ENCODE measurements around the gene FAM229B. TPM values are rescaled to one million over a fixed set of nuclear protein-coding genes. Genes with fewer than 3 reads are reported as not detected.
"Not testable (repeated sequence)": the region's sequence is repeated elsewhere in the genome, so short reads cannot be mapped to it uniquely, and the experiment has no call there.

Gene FAM229B
- total and polyA plus RNA-seq, 12 donors = 6.5 to 55.1 (median 27.2) TPM

DNA sequence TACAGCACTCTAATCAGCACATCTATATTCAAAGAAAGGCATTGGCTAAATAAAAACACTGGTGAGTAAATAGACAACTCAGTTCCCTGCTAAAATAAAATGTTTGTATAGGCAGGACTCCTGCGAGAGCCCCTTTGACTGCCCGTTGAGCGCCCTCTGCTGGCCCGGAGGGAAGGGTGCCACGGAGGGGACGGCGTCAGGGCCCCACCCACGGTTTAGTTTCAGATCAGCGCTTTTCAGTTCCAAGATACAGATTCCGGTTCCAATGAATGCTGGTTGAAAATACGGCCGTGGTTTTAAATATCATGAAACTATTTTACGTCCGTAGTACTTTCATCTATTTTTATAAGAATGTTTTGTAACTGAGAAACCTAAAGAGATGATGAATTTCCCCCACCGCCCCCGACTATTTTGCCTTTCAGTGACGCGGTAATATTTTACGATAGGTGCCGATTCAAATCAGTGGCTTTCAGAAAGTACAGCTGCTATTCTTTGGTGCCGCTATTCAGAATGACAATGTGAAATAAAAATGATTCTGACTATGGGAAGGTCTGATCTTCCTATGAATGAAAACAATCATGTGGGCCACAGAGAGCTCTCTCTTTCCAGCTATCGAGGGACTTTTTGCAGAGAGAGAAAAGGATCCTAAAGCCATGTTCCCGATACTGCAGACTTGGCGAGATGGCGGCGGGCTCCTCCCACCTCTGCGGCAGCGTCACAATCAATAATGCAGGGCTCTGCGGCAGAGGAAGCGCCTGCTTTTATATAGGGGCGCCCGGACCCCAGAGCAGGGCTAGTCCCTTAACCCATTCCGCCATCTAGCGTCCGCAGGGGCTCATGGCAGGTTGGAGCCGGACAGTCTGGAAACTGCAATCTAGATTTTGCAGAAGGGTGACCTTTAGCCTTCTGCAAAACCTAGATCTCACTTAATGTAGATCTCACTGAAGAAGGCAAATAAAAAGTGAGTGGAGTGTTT, 44.1 kb upstream of the FAM229B start:
- Histone ChIP-seq H3K4me1 (replicated peaks in 1 of 2) (peaks cover 0 to 16% of the 10 kb centered on the region in 2 donors), H3K4me3 (peak overlapping the region; percentile 2 to 76 (median 50)), H3K36me3 (replicated peaks in 1 of 2) (no peaks in the 10 kb centered on the region), H3K27ac (peak overlapping the region; percentile 38 to 92 (median 75)), H3K9me3 (replicated peaks in 1 of 3) (no peaks in the 10 kb centered on the region), H3K27me3 (no peaks in the 10 kb centered on the region)
- peak in 1 of 2 donors; percentile 43 for TF ChIP-seq POLR2A (IDR thresholded peaks at IDR 0.05)
- TF ChIP-seq, protein P1, sequence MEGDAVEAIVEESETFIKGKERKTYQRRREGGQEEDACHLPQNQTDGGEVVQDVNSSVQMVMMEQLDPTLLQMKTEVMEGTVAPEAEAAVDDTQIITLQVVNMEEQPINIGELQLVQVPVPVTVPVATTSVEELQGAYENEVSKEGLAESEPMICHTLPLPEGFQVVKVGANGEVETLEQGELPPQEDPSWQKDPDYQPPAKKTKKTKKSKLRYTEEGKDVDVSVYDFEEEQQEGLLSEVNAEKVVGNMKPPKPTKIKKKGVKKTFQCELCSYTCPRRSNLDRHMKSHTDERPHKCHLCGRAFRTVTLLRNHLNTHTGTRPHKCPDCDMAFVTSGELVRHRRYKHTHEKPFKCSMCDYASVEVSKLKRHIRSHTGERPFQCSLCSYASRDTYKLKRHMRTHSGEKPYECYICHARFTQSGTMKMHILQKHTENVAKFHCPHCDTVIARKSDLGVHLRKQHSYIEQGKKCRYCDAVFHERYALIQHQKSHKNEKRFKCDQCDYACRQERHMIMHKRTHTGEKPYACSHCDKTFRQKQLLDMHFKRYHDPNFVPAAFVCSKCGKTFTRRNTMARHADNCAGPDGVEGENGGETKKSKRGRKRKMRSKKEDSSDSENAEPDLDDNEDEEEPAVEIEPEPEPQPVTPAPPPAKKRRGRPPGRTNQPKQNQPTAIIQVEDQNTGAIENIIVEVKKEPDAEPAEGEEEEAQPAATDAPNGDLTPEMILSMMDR (IDR thresholded peaks at IDR 0.05) = peak; percentile 88 to 96 (median 90)
- WGBS, 4 donors = 0 to 1% (median 1%) methylated on average over 31 to 36 of the region's 36 CpGs
- intact Hi-C loops (cut with DNase I) = loop anchor here (5.0 kb wide), 1 partner anchor 336 kb away; no protein-coding TSS in a partner anchor
- peak; percentile 83 to 95 (median 88) for DNase-seq

DNA sequence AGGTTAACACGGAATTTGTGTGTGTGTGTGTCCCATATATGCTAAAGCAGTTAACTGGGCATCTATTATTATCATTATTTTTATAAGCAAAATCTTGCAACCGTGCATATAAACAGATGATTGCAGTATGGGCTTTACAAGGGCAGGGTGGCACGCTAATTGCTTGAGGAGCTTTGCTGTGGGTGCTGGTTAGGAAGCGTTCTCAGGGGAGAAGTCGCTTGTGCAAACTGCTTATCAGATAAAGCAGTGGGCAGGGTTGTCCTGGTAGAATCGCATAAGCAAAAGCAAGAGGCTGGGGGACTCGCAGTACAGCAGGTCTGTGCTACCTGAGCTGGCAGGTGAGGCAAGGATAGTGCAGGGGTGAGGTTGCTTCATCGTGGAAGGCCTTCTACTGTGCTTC, 43.2 kb upstream of the FAM229B start:
- intact Hi-C loops (cut with DNase I) = loop anchor here (5.0 kb wide), 1 partner anchor 337 kb away; no protein-coding TSS in a partner anchor
- WGBS, 4 donors = 63 to 67% (median 66%) methylated on average over 8 of the region's 8 CpGs
- Histone ChIP-seq H3K4me3 (no peak overlapping the region), H3K36me3 (replicated peaks in 1 of 2) (no peaks in the 10 kb centered on the region), H3K27me3 (no peaks in the 10 kb centered on the region), H3K4me1 (replicated peaks in 1 of 2) (peaks cover 0 to 16% of the 10 kb centered on the region in 2 donors), H3K27ac (peak overlapping the region in 2 of 5 donors; percentile 41 to 60), H3K9me3 (replicated peaks in 1 of 3) (no peaks in the 10 kb centered on the region)
- no peak for TF ChIP-seq POLR2A (IDR thresholded peaks at IDR 0.05)
- no peak for DNase-seq

DNA sequence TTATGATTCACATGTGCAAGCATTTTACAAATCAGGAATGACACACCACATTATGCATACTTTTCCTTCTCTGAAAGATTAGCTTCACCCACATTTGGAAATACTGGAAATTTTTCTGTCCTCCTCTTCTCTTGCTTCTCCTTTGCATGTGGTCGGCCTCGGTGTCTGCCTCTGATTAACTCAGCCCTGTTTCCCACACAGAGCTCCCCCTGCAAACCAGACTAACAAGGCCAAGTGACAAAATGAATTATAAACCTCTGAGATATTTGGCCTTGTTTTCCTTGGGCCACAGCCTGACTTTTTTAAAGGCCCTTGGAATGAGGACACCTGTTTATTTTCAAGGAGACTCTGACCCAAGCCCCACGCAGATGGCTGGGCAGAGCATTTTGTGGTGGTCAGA, 42.5 kb upstream of the FAM229B start:
- WGBS, 4 donors = 28 to 44% (median 32%) methylated on average over 3 of the region's 3 CpGs
- H3K4me1 ChIP-seq (replicated peaks in 1 of 2) = peaks cover 0 to 16% of the 10 kb centered on the region in 2 donors
- no peaks in the 10 kb centered on the region for H3K9me3 ChIP-seq (replicated peaks in 1 of 3)
- no peaks in the 10 kb centered on the region for H3K27me3 ChIP-seq
- TF ChIP-seq POLR2A (IDR thresholded peaks at IDR 0.05) = no peak
- TF ChIP-seq, protein P1 (IDR thresholded peaks at IDR 0.05) = no peak
- no peaks in the 10 kb centered on the region for H3K36me3 ChIP-seq (replicated peaks in 1 of 2)
- peak in 6 of 7 donors; percentile 45 to 73 (median 57) for DNase-seq
- intact Hi-C loops (cut with DNase I) = loop anchor here (5.0 kb wide), 1 partner anchor 338 kb away; no protein-coding TSS in a partner anchor
- no peak overlapping the region for H3K4me3 ChIP-seq
- peak overlapping the region in 2 of 5 donors; percentile 41 to 60 for H3K27ac ChIP-seq

DNA sequence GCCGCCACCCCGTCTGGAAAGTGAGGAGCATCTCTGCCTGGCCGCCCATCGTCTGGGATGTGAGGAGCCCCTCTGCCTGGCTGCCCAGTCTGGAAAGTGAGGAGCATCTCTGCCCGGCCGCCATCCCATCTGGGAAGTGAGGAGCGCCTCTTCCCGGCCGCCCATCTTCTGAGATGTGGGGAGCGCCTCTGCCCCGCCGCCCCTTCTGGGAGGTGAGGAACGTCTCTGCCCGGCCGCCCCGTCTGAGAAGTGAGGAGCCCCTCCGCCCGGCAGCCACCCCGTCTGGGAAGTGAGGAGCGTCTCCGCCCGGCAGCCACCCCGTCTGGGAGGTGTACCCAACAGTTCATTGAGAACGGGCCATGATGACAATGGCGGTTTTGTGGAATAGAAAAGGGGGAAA, 39.9 kb upstream of the FAM229B start:
- DNase-seq; H3K27ac ChIP-seq; H3K4me3 ChIP-seq; H3K9me3 ChIP-seq (replicated peaks in 1 of 3); H3K36me3 ChIP-seq (replicated peaks in 1 of 2); H3K27me3 ChIP-seq; intact Hi-C loops (cut with DNase I): not testable (repeated sequence)
- WGBS, 4 donors = 94 to 99% (median 97%) methylated on average over 7 to 25 of the region's 25 CpGs
- H3K4me1 ChIP-seq (replicated peaks in 1 of 2) = peaks cover 0 to 16% of the 10 kb centered on the region in 2 donors

DNA sequence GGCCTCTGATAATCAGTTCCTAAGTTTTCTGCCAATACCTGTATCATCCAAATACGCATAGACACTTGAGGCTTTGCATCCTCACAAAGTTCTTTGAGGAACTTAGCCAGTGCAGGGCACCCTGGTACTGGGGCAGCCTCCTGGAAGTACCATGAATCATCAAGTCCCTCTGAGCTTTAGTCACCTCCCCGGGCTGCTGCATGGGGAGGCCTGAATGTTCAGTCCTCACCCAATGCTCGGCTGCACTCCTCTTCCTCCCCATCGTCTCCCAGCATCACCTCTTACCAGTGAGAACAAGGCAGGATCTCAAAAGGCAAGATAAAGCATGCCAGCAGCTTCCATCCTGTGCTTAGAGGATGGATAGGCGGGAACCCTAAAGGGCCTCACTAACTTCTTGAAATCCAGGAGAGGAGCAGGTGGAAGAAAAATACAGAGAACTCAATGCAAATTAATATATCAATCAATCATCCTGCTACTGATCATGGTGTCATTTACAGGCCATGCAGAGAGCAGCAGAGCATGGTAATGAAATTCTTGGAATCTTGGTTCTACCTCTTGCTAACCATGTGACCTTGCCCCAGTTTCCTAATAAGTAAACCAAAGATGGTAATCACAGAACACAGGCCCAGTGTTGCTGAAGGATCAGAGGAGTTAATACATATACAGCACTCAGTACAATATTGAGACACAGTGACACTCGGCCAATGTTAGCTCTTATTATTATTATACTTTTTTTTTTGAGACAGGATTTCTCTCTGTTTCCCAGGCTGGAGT, 38.2 kb upstream of the FAM229B start:
- Histone ChIP-seq H3K4me3 (no peak overlapping the region), H3K36me3 (replicated peaks in 1 of 2) (no peaks in the 10 kb centered on the region), H3K27ac (no peak overlapping the region), H3K9me3 (replicated peaks in 1 of 3) (no peaks in the 10 kb centered on the region), H3K4me1 (replicated peaks in 1 of 2) (peaks cover 0 to 12% of the 10 kb centered on the region in 2 donors), H3K27me3 (no peaks in the 10 kb centered on the region)
- intact Hi-C loops (cut with DNase I) = no loop called here
- peak in 1 of 7 donors; percentile 24 for DNase-seq
- 66 to 89% (median 76%) methylated on average over 6 of the region's 6 CpGs for WGBS, 4 donors
- TF ChIP-seq, protein P1 (IDR thresholded peaks at IDR 0.05) = no peak
- no peak for TF ChIP-seq POLR2A (IDR thresholded peaks at IDR 0.05)
